Stimulated activated memory B cell treated with anti-CD40 and anti-IgM and Interleukin-4, amounts not matched to agents 10 μg/mL and 1 μg/mL and 100 μg/mL, for 72 hours (primary cell): Measurements from ENCODE around the gene ATP6V0B.

Experiments
- ATAC-seq: fragments of 150-1000 bp; cut with Tn5 transposase; 2 replicates; pipeline ENCODE4 v1.10.0; 2021
- H3K27ac Mint-ChIP-seq: one replicate; pipeline ENCODE4 v1.8.0; 2022; ENCODE audit warnings: mild to moderate bottlenecking, mixed read lengths
- H3K27me3 Mint-ChIP-seq: one replicate; pipeline ENCODE4 v1.8.0; 2022; ENCODE audit warnings: mixed read lengths
- H3K36me3 Mint-ChIP-seq: one replicate; pipeline ENCODE4 v1.8.0; 2022; ENCODE audit warnings: mixed read lengths
- H3K4me1 Mint-ChIP-seq: one replicate; pipeline ENCODE4 v1.8.0; 2022; ENCODE audit warnings: mixed read lengths
- H3K4me3 Mint-ChIP-seq: one replicate; pipeline ENCODE4 v1.8.0; 2022; ENCODE audit warnings: mild to moderate bottlenecking, moderate library complexity, mixed read lengths
- H3K9me3 Mint-ChIP-seq: one replicate; pipeline ENCODE4 v1.8.0; 2022; ENCODE audit warnings: mixed read lengths

The ATP6V0B gene

DNA sequence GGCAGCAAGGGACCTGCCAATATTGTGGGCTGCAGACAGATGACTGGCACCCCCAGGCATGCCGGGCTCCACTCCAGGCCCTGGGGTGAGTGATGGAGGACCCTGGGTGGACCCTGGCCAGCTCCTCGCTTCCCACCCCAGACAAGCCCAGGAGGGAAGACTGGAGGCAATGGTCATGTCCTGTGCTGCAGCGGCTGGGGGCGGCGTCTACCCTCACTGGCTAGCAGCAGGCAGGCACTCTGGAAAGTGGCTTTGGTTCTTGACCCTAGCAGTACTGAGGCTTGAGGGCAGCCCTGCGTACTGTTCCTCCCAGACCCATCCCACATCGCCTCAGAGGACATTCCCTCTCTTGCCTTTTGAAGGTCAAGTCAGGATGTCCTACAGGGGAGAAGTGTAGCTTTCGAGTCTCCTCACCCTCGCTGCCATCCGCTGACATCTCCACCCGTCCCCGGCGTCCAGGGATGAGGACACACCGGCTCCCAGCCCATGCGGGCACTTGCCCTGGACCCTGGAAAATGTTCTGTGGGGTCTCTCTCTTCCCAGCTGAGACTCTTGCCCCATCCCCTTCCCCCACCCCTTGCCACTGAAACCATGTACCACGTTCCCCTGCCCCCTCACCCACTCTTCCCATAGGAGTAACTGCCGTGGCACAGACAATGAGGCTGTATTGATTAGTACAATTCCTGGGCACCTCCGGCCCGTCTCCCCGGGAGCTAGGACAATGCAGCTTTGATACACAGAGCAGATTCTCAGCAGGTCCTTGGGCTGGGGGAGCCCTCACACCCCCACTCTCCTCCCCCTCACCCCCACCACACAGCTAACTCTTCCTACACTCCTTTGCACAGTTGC, 41.5 kb downstream of the ATP6V0B start:
- Mint-ChIP-seq H3K4me3 (no peak overlapping the region), H3K9me3 (no peaks in the 10 kb centered on the region), H3K4me1 (no peaks in the 10 kb centered on the region), H3K36me3 (no peaks in the 10 kb centered on the region), H3K27ac (no peak overlapping the region), H3K27me3 (peaks cover 16% of the 10 kb centered on the region)
- ATAC-seq = no peak

DNA sequence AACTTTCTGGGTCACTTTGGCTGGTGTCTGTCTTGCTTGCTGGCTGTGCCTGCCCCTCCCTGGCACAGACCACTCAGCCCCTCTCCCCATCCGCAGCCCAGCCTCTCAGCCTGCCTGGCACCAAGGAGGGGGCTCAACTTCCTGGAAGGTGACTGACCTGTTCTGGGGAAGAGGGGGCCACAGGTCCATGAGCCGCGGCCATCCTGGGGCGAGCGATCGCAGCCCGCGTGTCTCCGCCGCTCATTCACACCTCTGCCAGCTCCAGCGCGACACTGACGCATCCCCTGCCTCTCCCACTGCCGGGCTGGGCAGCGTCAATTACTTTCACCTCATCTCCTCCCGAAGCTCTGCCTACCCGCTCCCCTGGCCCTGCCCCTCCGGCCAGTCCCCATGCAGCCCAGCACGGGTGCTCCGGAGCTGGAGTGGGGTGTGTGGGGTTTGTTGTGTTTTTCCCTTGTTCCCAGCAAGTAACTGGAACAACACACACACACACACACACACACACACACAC, 42.2 kb downstream of the ATP6V0B start:
- Mint-ChIP-seq H3K4me3 (no peak overlapping the region), H3K27me3 (peaks cover 16% of the 10 kb centered on the region), H3K27ac (no peak overlapping the region), H3K36me3 (no peaks in the 10 kb centered on the region), H3K9me3 (no peaks in the 10 kb centered on the region), H3K4me1 (no peaks in the 10 kb centered on the region)
- ATAC-seq = no peak

- Mint-ChIP-seq H3K36me3 (no peaks in the 10 kb centered on the region), H3K27ac (no peak overlapping the region), H3K4me1 (peaks cover 3% of the 10 kb centered on the region), H3K27me3 (peaks cover 5% of the 10 kb centered on the region), H3K9me3 (no peaks in the 10 kb centered on the region), H3K4me3 (no peak overlapping the region)
- no peak for ATAC-seq
Measured at GRCh38 chr1:44019466-44019948, 44.7 kb downstream of the ATP6V0B start.

DNA sequence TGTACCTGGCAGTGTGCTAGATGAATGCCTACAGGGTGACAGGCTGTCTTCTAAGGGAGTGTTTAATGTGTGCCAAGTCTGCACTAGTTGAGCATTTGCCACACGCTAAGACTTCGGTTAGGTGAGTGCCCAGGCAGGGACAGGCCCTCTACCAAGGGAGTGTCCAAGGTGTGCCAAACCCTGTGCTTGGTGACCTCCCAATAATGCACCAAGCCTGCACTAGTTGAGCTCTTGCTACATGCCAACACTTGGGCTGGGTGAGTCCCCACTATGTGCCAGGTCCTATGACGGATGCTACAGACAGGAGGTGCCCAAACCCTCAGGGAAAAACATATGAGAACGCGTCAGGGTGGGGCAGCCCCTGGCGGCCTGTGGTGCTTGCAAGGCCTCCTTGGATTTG, 45.7 kb downstream of the ATP6V0B start:
- H3K4me3 Mint-ChIP-seq = no peak overlapping the region
- no peaks in the 10 kb centered on the region for H3K27me3 Mint-ChIP-seq
- no peak for ATAC-seq

GRCh38 chr1:44021156-44021555, 46.4 kb downstream of the ATP6V0B start:
- H3K4me3 Mint-ChIP-seq = no peak overlapping the region
- H3K27me3 Mint-ChIP-seq = no peaks in the 10 kb centered on the region
- no peaks in the 10 kb centered on the region for H3K36me3 Mint-ChIP-seq
- no peak for ATAC-seq
- H3K27ac Mint-ChIP-seq = no peak overlapping the region
- H3K4me1 Mint-ChIP-seq = peaks cover 19% of the 10 kb centered on the region
- H3K9me3 Mint-ChIP-seq = no peaks in the 10 kb centered on the region

More for the DNA sequence above, 45.7 kb downstream of the ATP6V0B start:
- Mint-ChIP-seq H3K36me3 (no peaks in the 10 kb centered on the region), H3K27ac (no peak overlapping the region), H3K9me3 (no peaks in the 10 kb centered on the region), H3K4me1 (peaks cover 12% of the 10 kb centered on the region)

GRCh38 chr1:44021581-44022321, 47.0 kb downstream of the ATP6V0B start:
- no peaks in the 10 kb centered on the region for H3K36me3 Mint-ChIP-seq
- H3K9me3 Mint-ChIP-seq = no peaks in the 10 kb centered on the region
- H3K27ac Mint-ChIP-seq = no peak overlapping the region
- peaks cover 21% of the 10 kb centered on the region for H3K4me1 Mint-ChIP-seq
- no peak for ATAC-seq
- no peaks in the 10 kb centered on the region for H3K27me3 Mint-ChIP-seq
- no peak overlapping the region for H3K4me3 Mint-ChIP-seq

GRCh38 chr1:44024031-44024902, 49.5 kb downstream of the ATP6V0B start:
- no peak overlapping the region for H3K4me3 Mint-ChIP-seq
- peak overlapping the region; percentile 19 for H3K27ac Mint-ChIP-seq
- ATAC-seq = no peak

GRCh38 chr1:44024903-44025525, 50.3 kb downstream of the ATP6V0B start:
- H3K27me3 Mint-ChIP-seq = no peaks in the 10 kb centered on the region
- H3K9me3 Mint-ChIP-seq = no peaks in the 10 kb centered on the region
- H3K4me3 Mint-ChIP-seq = peak overlapping the region; percentile 1
- peaks cover 45% of the 10 kb centered on the region for H3K4me1 Mint-ChIP-seq
- H3K27ac Mint-ChIP-seq = peak overlapping the region; percentile 19
- ATAC-seq = no peak
- H3K36me3 Mint-ChIP-seq = no peaks in the 10 kb centered on the region

More at GRCh38 chr1:44024031-44024902, 49.5 kb downstream of the ATP6V0B start:
- Mint-ChIP-seq H3K27me3 (no peaks in the 10 kb centered on the region), H3K9me3 (no peaks in the 10 kb centered on the region), H3K36me3 (no peaks in the 10 kb centered on the region), H3K4me1 (peaks cover 37% of the 10 kb centered on the region)

DNA sequence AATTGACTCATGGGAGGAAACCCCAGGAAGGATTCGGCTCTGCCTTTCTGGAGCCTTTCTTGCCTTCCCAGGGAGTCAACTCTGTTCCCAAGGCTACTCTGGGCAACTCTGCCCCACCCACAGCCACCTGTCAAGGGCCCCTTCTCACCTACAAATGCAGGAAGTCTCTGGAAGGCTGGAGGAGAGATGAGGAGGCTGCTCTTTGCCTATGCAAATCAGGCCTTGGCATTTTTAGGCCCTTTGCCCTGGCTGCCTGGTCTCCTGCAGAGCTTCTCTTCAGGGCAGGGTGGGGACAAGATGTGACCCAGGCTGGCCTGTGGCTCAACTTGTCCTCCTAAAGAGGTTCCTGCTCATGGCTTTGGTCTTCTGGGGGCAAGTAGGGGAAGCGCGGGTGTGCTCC, 51.1 kb downstream of the ATP6V0B start:
- H3K27ac Mint-ChIP-seq = peak overlapping the region; percentile 19
- H3K4me1 Mint-ChIP-seq = peaks cover 45% of the 10 kb centered on the region
- no peaks in the 10 kb centered on the region for H3K9me3 Mint-ChIP-seq
- ATAC-seq = no peak
- H3K27me3 Mint-ChIP-seq = no peaks in the 10 kb centered on the region
- H3K36me3 Mint-ChIP-seq = no peaks in the 10 kb centered on the region
- peak overlapping the region; percentile 22 for H3K4me3 Mint-ChIP-seq

- H3K9me3 Mint-ChIP-seq = no peaks in the 10 kb centered on the region
- no peaks in the 10 kb centered on the region for H3K36me3 Mint-ChIP-seq
- no peaks in the 10 kb centered on the region for H3K27me3 Mint-ChIP-seq
- ATAC-seq = no peak
- H3K27ac Mint-ChIP-seq = no peak overlapping the region
- peaks cover 55% of the 10 kb centered on the region for H3K4me1 Mint-ChIP-seq
- H3K4me3 Mint-ChIP-seq = no peak overlapping the region
Measured at GRCh38 chr1:44027320-44027719, 52.6 kb downstream of the ATP6V0B start.
